SK-N-SH treated with all-trans-retinoic acid at 6 μM for 48 hours (cell line): ENCODE results near the gene BBC3.

Experiments
- CSDC2 ChIP-seq: fragments of 250-450 bp; sonication (Bioruptor Pico); IDR thresholded peaks from 2 replicates; pipeline ENCODE4 v1.5.0; 2020; ENCODE audit warnings: mild to moderate bottlenecking, moderate library complexity
- ZFP3 ChIP-seq: fragments of 250-450 bp; sonication (Bioruptor Pico); IDR thresholded peaks from 2 replicates; pipeline ENCODE4 v1.5.0; 2020; ENCODE audit warnings: mild to moderate bottlenecking, moderate library complexity
- ZFP30 ChIP-seq: fragments of 450-650 bp; formaldehyde crosslinking; IDR thresholded peaks from 2 replicates; pipeline ENCODE4 v1.5.0; 2022; ENCODE audit warnings: mild to moderate bottlenecking, moderate library complexity
- ZNF565 ChIP-seq: fragments of 450-650 bp; formaldehyde crosslinking; conservative IDR thresholded peaks from 2 replicates; pipeline ENCODE4 v1.5.0; 2020; ENCODE audit warnings: low read depth, mild to moderate bottlenecking, moderate library complexity
- TF ChIP-seq, protein P1 (sequence below): fragments of 250-450 bp; sonication (Bioruptor Pico); IDR thresholded peaks from 2 replicates; pipeline ENCODE4 v1.5.0; 2020; ENCODE audit warnings: mild to moderate bottlenecking, moderate library complexity
- TF ChIP-seq, protein P2 (sequence below): fragments of 250-450 bp; sonication (Bioruptor Pico); IDR thresholded peaks from 2 replicates; pipeline ENCODE4 v1.5.1; 2021; ENCODE audit warnings: mild to moderate bottlenecking, moderate library complexity
- TF ChIP-seq, protein P3 (sequence below): fragments of 250-450 bp; sonication (Bioruptor Pico); IDR thresholded peaks from 2 replicates; pipeline ENCODE4 v1.8.0; 2021; ENCODE audit warnings: low read depth, mild to moderate bottlenecking, moderate library complexity, borderline replicate concordance
- TF ChIP-seq, protein P4 (sequence below): fragments of 250-450 bp; sonication (Bioruptor Pico); IDR thresholded peaks from 2 replicates; pipeline ENCODE4 v1.5.1; 2020; ENCODE audit warnings: low read depth, mild to moderate bottlenecking, moderate library complexity
- TF ChIP-seq, protein P5 (sequence below): fragments of 250-450 bp; sonication (Bioruptor Pico); IDR thresholded peaks from 2 replicates; pipeline ENCODE4 v1.8.0; 2020; ENCODE audit warnings: mild to moderate bottlenecking, moderate library complexity, borderline replicate concordance

DNA sequence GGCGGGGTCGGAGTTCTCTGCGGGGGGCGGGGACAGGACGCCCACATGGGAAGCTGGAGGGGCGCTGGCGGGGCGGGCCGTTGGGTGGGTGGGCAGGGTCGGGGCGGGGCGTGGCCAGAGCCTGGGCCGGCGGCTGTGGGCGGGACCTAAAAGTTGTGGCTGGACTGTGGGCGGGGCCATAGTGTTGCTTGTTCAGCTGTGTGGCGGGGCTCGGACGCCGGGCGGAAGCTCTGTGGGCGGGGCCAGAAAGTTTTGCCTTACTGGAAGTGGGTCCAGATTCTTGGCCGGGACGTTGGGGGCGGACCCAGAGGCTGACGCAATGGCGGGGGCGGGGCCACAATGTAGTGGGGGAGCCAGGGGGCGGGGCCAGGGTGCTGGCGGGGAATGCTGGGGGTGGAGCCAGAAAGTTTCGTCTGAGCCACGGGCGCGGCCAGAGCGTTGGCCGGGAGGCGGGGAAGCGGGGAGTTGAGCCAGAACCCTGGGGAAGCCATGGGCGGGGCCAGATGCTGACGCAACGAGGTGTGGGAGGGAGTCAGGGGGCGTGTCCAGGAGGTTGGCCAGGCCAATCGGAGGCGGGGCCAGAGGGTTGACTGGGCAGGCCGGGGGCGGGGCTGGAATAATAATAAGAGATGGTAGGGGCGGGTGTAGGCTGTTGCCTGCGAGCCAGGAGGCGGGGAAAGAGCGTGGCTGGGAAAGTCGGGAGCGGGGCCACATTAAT, 25.9 kb upstream of the BBC3 start:
- TF ChIP-seq, protein P1, sequence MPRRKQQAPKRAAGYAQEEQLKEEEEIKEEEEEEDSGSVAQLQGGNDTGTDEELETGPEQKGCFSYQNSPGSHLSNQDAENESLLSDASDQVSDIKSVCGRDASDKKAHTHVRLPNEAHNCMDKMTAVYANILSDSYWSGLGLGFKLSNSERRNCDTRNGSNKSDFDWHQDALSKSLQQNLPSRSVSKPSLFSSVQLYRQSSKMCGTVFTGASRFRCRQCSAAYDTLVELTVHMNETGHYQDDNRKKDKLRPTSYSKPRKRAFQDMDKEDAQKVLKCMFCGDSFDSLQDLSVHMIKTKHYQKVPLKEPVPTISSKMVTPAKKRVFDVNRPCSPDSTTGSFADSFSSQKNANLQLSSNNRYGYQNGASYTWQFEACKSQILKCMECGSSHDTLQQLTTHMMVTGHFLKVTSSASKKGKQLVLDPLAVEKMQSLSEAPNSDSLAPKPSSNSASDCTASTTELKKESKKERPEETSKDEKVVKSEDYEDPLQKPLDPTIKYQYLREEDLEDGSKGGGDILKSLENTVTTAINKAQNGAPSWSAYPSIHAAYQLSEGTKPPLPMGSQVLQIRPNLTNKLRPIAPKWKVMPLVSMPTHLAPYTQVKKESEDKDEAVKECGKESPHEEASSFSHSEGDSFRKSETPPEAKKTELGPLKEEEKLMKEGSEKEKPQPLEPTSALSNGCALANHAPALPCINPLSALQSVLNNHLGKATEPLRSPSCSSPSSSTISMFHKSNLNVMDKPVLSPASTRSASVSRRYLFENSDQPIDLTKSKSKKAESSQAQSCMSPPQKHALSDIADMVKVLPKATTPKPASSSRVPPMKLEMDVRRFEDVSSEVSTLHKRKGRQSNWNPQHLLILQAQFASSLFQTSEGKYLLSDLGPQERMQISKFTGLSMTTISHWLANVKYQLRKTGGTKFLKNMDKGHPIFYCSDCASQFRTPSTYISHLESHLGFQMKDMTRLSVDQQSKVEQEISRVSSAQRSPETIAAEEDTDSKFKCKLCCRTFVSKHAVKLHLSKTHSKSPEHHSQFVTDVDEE (CRISPR knock-in tag), result no peak
- TF ChIP-seq, protein P2, sequence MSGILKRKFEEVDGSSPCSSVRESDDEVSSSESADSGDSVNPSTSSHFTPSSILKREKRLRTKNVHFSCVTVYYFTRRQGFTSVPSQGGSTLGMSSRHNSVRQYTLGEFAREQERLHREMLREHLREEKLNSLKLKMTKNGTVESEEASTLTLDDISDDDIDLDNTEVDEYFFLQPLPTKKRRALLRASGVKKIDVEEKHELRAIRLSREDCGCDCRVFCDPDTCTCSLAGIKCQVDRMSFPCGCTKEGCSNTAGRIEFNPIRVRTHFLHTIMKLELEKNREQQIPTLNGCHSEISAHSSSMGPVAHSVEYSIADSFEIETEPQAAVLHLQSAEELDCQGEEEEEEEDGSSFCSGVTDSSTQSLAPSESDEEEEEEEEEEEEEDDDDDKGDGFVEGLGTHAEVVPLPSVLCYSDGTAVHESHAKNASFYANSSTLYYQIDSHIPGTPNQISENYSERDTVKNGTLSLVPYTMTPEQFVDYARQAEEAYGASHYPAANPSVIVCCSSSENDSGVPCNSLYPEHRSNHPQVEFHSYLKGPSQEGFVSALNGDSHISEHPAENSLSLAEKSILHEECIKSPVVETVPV (CRISPR knock-in tag), result no peak
- TF ChIP-seq, protein P3, sequence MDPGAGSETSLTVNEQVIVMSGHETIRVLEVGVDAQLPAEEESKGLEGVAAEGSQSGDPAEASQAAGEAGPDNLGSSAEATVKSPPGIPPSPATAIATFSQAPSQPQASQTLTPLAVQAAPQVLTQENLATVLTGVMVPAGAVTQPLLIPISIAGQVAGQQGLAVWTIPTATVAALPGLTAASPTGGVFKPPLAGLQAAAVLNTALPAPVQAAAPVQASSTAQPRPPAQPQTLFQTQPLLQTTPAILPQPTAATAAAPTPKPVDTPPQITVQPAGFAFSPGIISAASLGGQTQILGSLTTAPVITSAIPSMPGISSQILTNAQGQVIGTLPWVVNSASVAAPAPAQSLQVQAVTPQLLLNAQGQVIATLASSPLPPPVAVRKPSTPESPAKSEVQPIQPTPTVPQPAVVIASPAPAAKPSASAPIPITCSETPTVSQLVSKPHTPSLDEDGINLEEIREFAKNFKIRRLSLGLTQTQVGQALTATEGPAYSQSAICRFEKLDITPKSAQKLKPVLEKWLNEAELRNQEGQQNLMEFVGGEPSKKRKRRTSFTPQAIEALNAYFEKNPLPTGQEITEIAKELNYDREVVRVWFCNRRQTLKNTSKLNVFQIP (CRISPR knock-in tag), result no peak
- TF ChIP-seq ZNF565 (no peak), ZFP30 (no peak), ZFP3 (CRISPR knock-in tag) (no peak), CSDC2 (CRISPR knock-in tag) (no peak)
- TF ChIP-seq, protein P4, sequence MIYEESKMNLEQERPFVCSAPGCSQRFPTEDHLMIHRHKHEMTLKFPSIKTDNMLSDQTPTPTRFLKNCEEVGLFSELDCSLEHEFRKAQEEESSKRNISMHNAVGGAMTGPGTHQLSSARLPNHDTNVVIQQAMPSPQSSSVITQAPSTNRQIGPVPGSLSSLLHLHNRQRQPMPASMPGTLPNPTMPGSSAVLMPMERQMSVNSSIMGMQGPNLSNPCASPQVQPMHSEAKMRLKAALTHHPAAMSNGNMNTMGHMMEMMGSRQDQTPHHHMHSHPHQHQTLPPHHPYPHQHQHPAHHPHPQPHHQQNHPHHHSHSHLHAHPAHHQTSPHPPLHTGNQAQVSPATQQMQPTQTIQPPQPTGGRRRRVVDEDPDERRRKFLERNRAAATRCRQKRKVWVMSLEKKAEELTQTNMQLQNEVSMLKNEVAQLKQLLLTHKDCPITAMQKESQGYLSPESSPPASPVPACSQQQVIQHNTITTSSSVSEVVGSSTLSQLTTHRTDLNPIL (CRISPR knock-in tag), result no peak
- TF ChIP-seq, protein P5, sequence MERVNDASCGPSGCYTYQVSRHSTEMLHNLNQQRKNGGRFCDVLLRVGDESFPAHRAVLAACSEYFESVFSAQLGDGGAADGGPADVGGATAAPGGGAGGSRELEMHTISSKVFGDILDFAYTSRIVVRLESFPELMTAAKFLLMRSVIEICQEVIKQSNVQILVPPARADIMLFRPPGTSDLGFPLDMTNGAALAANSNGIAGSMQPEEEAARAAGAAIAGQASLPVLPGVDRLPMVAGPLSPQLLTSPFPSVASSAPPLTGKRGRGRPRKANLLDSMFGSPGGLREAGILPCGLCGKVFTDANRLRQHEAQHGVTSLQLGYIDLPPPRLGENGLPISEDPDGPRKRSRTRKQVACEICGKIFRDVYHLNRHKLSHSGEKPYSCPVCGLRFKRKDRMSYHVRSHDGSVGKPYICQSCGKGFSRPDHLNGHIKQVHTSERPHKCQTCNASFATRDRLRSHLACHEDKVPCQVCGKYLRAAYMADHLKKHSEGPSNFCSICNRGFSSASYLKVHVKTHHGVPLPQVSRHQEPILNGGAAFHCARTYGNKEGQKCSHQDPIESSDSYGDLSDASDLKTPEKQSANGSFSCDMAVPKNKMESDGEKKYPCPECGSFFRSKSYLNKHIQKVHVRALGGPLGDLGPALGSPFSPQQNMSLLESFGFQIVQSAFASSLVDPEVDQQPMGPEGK (CRISPR knock-in tag), result no peak
